Measurements from ENCODE around the gene NKAIN2.
"Not testable (repeated sequence)": the region's sequence is repeated elsewhere in the genome, so short reads cannot be mapped to it uniquely, and the experiment has no call there.

NKAIN2 gene

GRCh38 chr6:124356276-124356810, 552.7 kb downstream of the NKAIN2 start:
- DNase-seq = no peak

DNA sequence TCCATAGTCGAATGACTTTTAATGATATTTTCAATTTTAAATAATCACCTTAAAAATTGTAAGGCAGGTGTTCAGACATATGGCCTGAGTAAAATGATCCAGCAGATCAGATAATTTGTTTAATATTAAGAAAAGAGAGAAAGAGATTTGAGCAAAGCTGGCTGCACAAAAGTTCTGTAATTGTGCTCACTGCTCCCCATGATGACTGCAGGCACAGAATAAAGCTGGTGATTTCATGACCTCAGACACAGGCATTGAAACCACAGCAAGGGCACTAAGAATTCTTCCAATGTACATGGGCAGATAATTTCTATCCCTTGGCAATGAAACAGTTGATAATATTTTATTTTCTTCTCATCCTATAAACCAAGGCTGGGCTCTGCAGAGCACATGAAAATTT, 553.1 kb downstream of the NKAIN2 start:
- no peak for DNase-seq

GRCh38 chr6:124368131-124368530, 564.5 kb downstream of the NKAIN2 start:
- DNase-seq = no peak

GRCh38 chr6:124371974-124372475, 568.4 kb downstream of the NKAIN2 start:
- no peak for DNase-seq

GRCh38 chr6:124373386-124373785, 569.7 kb downstream of the NKAIN2 start:
- no peak for DNase-seq

DNA sequence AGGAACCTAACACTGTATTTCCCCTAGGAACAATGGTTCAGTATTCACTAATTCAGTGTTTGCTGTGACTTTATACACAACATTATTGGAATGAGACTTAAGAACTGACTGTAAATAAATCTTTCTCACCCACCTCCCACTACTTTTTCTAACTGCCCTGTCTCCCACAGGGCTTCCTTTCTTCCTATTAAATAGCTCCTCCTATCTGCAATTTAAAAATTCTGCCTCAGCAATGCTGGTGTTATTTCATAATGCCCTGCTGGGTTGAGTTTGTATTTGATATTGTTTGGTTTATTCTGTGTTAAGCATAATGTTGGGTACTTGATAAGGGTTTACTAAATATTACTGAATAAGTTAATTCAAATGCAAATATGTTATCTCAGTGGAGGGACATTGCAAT, 585.5 kb downstream of the NKAIN2 start:
- DNase-seq = no peak

GRCh38 chr6:124393536-124393935, 589.9 kb downstream of the NKAIN2 start:
- no peak for DNase-seq

DNA sequence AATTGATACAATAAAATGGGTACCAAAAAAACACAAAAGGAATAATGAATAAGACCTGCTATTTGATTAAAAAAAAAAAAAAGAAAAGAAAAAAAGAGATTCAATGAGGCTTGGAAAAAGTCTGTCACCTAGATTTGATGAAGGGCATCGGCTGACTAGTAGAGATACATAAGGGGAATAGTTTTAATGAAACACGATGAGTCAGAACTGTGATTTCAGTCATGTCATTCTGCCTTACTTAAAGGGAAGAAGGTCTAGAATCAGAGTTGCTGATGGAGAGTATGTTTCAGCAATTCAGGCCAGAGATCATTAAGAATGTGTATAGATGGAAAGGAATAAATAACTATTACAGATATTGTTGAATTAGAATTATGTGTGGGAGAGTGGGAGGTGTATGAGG, 592.7 kb downstream of the NKAIN2 start:
- DNase-seq = no peak

- no peak for DNase-seq
Measured at GRCh38 chr6:124400261-124400999, 596.8 kb downstream of the NKAIN2 start.

DNA sequence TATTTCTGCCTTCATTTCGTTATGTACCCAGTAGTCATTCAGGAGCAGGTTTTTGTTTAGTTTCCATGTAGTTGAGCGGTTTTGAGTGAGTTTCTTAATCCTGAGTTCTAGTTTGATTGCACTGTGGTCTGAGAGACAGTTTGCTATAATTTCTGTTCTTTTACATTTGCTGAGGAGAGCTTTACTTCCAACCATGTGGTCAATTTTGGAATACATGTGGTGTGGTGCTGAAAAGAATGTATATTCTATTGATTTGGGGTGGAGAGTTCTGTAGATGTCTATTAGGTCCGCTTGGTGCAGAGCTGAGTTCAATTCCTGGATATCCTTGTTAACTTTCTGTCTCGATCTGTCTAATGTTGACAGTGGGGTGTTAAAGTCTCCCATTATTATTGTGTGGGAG, 606.8 kb downstream of the NKAIN2 start:
- DNase-seq = not testable (repeated sequence)

- DNase-seq = not testable (repeated sequence)
Measured at GRCh38 chr6:124412657-124413056, 609.0 kb downstream of the NKAIN2 start.

DNA sequence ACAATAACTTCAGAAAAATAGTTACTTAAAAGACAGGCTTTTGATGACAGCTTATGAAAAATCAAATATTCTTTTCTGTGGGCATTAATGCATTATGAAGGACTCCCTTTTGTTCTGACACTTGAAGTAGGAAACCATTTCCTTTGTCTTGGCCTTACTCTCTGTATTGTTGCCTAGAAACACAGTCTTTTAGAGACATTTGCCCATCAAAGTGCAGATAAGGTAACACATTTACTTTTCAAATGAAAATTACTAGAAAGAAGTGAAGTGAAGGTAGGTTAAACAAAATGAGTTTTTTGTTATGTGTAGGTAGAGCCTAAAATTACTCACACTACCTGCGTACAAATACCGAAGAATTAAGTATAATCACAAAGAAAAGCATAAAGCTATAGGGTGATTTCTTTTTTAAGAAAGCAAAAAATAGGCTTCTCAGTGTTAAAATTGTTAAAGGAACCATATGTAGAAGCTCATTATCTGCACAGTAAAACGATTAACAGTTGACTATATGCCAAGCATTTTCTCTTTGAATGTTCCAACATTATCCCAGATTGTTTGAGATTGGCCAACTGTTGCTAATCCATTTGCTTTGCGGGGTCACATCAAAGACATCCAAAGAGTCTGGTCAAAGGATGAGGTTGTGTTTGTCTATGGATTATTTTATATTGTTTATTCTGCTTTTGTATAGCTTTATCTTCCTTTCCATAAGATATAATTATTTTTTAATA, 616.6 kb downstream of the NKAIN2 start:
- no peak for DNase-seq

GRCh38 chr6:124423621-124424020, 620.0 kb downstream of the NKAIN2 start:
- DNase-seq = no peak

DNA sequence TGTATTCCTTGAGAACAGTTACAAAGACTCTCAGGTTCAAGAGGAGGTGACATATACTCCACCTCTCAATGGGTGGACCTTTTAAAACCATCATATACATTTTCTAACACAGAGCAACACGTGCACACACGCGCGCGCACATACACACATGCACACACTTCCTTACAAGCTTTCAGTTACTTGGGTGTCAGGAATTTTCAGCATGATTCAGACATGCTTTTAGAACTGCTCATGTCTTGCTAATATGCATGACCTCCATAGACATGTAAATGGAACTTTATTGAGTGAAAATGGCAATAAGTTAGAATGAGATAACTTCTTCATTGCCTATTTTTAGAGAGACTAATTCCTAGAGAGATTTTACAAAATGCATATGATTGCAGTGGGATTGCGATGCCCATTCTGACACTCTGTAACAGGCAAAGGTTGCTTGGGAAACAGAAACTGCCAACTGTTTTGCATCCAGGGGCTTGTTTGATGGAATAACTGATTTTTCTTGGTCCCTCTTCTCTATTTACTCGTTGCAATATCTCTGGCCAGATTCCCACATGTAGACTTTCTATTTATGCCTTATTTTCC, 627.2 kb downstream of the NKAIN2 start:
- DNase-seq = no peak

DNA sequence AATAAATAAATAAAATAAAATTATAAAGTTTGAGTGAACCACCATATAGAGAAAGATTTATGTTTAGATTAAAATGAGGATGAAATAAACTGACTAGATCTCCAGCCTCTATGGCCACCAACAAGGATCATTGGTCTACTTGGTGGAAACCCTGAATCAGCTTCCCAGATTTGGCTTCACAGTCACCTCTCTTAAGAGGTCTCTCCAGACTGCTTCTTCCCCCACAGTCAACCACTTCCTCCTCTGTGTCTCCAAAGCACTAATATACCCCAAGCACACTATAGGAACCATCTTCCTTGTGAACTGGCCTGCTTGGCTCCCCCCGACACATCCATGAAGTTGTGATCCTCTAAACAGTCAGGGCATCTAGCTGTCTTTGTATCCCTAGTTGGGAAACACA, 629.0 kb downstream of the NKAIN2 start:
- no peak for DNase-seq

- DNase-seq = no peak
Measured at GRCh38 chr6:124433387-124434160, 629.9 kb downstream of the NKAIN2 start.

GRCh38 chr6:124434421-124434820, 630.8 kb downstream of the NKAIN2 start:
- DNase-seq = no peak

DNA sequence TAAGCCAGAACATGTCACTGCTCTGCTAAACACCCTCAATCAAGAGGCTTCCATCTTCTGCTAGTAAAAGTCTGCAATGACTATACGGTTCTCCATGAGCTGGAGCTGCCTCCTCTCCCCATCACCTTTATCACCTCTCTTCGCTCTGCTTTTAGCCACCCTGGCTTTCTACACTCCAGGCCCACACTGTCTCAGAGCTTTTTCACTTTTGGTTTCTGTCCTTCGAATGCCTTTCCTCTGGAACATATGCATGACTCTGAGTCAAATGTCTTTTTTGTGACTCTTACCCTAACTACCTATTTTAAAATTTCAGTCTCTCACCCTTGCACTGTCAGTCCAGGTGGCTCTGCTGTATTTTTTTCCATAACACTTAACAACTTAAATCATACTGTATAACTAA, 633.1 kb downstream of the NKAIN2 start:
- no peak for DNase-seq

DNA sequence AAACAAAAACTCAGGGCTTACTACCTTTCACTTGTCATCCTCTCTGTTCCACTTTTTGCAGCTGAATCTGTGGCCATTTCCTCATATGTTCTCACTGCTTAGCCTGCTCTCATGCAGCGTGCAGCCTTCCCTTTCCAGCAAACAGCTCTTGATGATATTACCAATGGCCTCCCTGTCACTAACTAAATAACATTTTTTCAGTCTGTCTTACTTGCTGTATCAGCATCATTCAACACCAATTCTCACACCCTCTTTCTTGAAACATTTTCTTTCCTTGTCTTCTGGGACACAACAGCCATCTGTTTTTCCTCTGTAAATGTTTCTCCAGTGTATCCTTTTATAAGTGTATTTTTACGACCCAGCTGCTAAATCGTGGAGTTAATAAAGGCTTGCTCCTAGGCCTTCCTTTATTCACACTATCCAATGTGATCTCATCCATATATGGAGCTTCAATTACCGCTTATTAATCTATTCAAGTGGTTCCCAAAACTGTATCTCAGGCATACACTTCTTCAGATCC, 634.9 kb downstream of the NKAIN2 start:
- DNase-seq = no peak

DNA sequence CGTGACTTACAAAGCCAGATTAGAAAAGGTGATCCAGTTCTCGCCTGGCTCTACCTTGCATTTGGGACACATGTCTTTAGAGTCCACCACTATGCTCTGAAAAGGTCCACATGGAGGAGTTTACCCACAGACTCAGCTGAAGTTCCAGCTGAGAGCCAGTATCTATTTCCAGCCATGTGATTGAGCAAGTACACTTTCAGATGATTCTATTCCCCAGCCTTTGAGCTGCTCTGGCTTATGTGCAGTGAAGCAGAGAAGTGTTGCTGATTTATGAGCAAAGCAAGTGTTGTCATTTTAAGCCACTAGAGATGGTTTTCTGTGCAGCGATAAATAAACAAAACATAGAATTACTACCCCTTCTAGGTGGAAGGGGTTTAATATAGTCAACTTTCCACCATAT, 637.8 kb downstream of the NKAIN2 start:
- DNase-seq = no peak

GRCh38 chr6:124443541-124443940, 639.9 kb downstream of the NKAIN2 start:
- no peak for DNase-seq

- DNase-seq = no peak
Measured at GRCh38 chr6:124445581-124445980, 641.9 kb downstream of the NKAIN2 start.

DNA sequence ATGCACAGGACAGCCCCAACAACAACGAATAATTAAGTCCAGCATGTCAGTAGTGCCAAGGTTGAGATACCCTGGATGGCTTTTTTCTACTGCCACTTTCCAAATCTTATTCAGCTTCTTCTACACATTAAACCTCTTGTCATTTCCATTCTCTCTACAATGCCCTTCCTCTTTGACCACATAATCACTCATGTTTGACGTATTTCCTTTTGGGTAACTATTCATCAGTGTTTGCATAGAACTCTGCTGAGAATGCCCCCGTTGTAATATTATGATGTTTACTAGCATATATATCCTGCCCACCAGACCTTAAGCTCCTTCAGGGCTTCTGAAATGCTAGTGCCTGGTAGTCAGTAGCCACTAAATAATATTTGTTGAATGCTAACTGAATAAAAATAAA, 643.3 kb downstream of the NKAIN2 start:
- DNase-seq = no peak

All from CD4-positive, alpha-beta T cell treated with Interleukin-4 for 1 hour (primary cell).